ENCODE data around the gene EIF2S1.

- TF ChIP-seq EGR1 (IDR thresholded peaks at IDR 0.05; ENCODE audit: low read depth in 2 of 2) = no peak
- TF ChIP-seq, protein P1, sequence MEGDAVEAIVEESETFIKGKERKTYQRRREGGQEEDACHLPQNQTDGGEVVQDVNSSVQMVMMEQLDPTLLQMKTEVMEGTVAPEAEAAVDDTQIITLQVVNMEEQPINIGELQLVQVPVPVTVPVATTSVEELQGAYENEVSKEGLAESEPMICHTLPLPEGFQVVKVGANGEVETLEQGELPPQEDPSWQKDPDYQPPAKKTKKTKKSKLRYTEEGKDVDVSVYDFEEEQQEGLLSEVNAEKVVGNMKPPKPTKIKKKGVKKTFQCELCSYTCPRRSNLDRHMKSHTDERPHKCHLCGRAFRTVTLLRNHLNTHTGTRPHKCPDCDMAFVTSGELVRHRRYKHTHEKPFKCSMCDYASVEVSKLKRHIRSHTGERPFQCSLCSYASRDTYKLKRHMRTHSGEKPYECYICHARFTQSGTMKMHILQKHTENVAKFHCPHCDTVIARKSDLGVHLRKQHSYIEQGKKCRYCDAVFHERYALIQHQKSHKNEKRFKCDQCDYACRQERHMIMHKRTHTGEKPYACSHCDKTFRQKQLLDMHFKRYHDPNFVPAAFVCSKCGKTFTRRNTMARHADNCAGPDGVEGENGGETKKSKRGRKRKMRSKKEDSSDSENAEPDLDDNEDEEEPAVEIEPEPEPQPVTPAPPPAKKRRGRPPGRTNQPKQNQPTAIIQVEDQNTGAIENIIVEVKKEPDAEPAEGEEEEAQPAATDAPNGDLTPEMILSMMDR (IDR thresholded peaks at IDR 0.05; ENCODE audit: low read depth, low read length, missing input control) = no peak
These were observed 61.5 kb downstream of the EIF2S1 start for GRCh38 chr14:67421356-67422224.

All from liver (tissue), 3 donors.